HK-2 (cell line): ENCODE data around the gene GGN.
"Not testable (repeated sequence)": the region's sequence is repeated elsewhere in the genome, so short reads cannot be mapped to it uniquely, and the experiment has no call there.

Experiments used
- DNase-seq: peaks from one replicate; pipeline ENCODE4 v3.0.0-alpha.2; 2018; ENCODE audit not compliant: unreplicated experiment

The GGN gene

GRCh38 chr19:38411041-38411712 is 23.3 kb upstream of the GGN start:
- DNase-seq, result no peak

- not testable (repeated sequence) for DNase-seq
Observed at GRCh38 chr19:38410407-38410806, 22.6 kb upstream of the GGN start.

DNA sequence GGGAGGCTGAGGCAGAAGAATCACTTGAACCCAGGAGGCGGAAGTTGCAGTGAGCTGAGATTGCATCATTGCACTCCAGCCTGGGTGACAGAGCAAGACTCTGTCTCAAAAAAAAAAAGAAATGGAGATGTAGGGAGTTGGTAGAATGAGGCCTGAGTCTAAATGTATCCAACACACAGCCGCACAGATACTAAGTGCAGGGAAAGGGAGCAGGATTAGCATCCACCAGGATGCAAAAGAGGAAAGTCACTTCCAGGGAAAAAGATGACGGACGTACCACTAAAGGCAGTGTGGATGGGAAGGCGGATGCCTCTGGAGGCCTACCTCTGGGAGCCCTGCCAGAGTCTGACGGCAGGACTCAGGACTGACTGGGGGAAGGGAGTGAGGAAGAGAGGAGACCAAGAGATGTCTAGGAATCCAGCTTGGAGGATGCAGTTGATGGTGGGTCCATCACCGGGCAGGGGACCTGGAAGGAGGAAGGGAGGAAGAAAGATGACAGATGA is 21.8 kb upstream of the GGN start:
- no peak for DNase-seq

- no peak for DNase-seq
Observed at GRCh38 chr19:38405276-38405675, 17.4 kb upstream of the GGN start.

DNA sequence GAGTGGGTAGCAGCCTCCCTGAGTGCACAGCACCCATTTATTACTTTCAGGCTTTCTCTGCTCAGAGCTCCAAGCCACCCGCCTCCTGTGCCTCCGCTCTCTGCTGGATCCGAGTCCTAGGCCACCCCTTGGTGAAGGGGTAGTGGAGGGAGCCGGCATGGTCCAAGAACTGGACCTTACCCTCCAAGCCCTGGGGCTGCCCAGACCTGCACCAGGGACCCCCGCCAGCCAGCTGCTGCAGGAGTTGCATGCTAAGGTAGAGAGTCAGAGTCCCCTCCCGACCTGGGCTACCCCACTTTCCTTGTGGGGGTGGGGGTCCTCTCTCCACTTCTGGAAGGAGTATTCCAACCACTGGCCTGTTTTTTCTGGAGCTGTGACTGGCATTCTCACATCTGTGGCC is 17.0 kb upstream of the GGN start:
- no peak for DNase-seq

DNA sequence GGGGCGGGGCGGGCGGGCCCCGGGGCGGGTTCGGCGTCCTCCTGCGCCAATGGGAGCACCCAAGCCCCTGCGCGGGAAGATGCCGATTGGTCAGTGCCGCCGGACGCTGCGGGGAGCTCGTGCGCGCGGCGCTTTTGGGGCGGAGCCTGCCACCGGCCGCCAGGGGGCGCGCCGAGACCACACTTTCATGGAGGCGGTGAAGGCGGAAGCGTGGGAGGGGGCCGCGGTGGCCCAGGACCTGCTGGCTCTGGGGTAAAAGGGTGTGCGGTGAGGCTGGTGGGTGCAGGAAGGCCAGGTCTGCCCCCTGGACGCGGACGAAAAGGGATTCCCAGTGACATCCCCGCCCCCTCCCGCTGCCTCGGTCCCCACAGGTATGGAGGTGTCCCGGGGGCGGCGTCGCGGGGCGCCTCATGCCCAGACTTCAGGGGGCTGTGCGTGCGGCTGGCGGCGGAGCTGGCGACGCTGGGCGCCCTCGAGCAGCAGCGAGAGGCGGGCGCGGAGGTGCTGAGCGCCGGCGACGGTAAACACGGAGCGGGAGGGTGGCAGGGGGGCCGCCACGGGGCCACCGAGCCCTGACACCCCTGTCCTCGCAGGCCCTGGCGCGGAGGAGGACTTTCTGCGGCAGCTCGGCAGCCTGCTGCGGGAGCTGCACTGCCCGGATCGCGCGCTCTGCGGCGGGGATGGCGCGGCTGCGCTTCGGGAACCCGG is 15.3 kb upstream of the GGN start, which contains the start of gene FAM98C:
Gene FAM98C, plus strand, starts transcription at position 127 of the 708 bp plus-strand sequence. Its CDS starts 61 bp downstream, at position 188.
- peak; percentile 99 for DNase-seq

DNA sequence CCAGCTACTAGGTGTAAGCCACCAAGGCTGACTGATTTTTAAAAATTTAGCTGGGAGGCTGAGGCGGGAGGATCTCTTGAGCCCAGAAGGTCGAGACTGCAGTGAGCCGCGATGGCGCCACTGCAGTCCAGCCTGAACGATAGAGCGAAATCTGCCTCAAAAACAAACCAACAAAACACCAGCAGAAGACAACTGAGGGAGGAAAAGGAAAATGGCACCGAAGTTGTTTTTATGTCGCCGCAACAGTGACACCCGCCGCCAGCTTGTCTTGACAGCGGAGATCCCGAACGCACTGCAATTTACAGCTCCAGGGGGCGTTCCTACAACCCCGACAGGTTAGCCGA is 14.8 kb upstream of the GGN start:
- no peak for DNase-seq

GRCh38 chr19:38401148-38401547 is 13.3 kb upstream of the GGN start:
- no peak for DNase-seq

- no peak for DNase-seq
Observed at GRCh38 chr19:38400361-38400760, 12.5 kb upstream of the GGN start.

DNA sequence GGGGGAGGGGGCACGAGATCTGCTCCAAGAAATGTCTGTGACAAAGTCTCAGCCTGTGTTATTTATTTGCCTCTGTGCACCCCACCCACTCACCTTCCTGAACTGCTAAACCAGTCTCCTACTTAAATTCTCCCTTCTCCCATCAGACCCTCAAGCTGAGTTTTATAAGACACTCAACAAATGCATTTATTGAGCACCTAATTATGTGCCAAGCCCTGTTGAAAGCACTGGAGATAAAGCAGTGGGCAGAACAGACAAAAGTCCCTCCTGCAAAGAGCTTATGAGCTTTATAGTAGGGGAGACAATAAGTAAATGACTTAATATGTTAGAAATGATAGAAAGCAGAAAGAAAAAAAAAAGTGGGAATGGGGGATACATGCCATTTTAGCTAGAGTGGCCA is 11.7 kb upstream of the GGN start:
- DNase-seq, result no peak

DNA sequence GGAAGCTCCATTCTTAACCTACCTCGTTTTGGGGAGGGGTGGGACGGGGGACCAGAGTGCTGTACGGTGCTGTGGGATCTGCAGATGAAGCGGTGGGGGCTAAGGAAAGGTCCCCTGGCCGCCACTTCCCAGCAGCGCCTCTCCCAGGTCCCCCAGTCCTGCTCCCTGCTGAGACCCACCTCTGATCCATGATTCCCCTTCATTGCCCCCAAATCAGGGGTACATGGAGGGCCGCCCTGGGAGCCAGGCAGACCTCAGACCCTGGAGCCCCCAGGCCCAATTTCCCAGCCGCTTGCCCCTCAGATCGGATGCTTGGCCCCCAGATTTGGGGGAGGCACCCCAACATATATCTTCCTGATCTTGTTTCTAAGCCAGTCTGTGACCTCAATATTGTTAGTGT is 11.2 kb upstream of the GGN start:
- DNase-seq, result no peak

GRCh38 chr19:38395381-38396114 is 7.7 kb upstream of the GGN start:
- DNase-seq, result no peak

DNA sequence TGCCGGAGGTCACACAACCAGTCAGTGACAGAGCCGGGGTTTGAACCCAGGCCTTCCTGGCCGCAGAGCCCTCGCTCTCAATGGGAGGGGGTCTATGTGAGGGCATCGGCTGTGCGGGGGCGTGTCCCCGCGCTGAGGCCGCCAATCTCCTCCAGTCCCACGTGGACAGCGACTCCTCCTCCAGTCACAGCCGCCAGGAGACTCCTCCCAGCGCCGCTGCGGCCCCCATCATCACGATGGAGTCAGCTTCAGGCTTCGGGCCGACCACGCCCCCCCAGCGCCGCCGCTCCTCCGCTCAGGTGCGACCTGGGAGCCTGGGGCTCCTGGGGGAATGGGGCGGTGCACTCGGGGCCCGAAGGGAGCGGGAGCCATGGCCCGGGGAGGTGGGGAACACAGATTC is 6.7 kb upstream of the GGN start:
- DNase-seq, result no peak

- peak; percentile 33 for DNase-seq
Observed at GRCh38 chr19:38392707-38393308, 5.0 kb upstream of the GGN start.

DNA sequence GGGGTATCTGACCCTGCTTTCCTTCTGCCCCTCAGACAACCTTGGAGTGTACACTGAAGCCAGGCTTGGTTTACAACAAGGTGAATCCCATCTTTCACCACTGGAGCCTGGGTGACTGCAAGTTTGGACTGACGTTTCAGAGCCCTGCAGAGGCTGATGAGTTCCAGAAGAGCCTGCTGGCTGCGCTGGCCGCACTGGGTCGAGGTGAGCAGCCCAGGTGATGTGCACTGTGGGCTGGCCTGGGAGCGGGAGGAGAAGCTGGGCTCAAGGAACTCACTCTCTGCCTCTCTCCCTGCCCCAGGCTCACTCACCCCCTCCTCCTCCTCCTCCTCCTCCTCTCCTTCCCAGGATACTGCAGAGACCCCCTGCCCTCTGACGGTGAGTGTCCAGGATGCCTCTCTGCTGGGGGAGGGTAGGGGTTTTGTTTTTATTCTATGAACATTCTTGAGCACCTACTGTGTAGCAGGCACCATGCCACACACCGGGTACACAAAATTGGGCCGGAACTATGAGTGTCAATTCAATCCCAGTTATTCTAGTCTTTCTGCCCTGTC is 4.2 kb upstream of the GGN start:
- no peak for DNase-seq

DNA sequence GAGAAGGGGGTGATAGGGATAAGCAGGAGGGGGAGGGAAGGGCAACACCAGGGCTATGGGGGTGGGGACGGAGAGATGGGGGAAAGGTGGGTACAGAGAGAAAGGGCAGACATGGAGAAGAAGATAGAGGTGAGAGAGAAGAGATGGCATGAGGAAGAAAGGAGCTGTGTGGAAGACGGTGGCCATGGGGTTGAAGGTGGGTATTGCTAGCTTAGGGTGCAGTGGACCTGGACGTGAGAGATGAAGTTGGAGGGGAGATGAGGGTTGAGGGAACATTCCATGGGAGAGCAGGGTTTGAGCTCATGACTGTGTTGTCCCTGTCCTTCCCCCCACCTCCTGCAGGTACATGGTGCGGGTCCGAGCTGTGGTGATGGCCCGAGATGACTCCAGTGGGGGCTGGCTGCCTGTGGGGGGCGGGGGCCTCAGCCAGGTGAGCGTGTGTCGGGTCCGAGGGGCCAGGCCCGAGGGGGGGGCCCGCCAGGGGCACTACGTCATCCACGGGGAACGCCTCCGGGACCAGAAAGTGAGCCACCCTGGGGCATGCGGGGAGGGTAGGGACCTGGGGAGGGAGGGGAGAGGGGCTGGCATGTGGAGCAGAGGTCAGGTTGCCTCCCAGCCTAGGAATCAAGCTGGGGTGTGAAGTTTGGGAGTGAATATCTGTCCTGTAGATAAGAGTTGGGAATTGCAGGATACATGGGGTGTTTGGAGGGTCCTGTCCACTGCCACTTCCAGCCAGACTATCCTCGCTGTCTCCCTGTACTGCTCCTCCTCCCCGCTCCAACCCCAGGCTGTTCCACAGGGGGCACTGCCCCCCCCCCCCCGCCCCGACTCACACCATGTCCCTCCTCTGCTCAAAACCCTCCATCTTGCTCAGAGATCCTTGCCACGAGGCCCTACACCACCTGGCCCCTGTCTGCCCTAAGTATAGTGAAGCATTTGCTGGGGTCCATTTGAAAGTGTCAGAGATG is 2.4 kb upstream of the GGN start:
- DNase-seq, result no peak

DNA sequence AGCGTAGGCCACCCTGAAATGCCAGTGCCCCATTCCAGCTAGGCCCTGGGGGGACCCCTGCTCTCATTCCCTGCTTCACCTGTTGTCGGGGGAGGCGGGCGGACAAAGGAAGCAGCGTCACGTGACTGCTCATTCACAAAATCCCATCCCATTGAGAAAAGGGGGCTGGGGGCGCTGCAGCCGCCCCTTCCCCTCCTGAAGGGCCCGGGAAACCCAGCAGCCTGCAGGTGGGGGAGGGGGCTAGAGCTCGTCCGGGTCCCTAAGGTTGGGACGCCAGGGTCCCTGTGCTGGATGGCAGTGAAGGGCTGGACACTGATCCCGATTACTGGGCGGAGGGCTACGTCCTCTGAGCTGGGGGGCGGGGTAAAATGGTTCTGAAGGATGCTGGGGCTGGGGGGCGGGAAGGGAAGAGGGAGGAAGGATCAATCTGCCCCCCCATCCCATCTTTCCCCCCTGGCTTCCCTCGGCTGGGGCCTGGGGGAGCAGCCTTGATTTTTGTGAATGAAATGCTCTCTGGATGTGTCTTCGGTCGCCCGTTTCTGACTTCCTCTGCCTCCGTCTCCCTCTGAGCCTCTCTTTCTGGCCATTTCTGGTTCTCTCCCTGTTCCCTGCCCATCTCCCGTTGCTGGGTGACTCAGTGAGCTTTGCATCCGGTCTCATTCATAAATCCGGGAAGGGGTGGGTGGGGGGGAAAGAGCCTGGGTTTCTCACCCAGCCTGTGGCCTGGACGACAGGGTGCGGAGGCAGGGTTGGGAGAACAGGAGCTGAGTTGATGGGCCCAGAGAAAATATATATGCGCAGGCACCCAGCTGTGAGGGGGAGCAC is 1.5 kb upstream of the GGN start:
- DNase-seq, result peak; percentile 68

DNA sequence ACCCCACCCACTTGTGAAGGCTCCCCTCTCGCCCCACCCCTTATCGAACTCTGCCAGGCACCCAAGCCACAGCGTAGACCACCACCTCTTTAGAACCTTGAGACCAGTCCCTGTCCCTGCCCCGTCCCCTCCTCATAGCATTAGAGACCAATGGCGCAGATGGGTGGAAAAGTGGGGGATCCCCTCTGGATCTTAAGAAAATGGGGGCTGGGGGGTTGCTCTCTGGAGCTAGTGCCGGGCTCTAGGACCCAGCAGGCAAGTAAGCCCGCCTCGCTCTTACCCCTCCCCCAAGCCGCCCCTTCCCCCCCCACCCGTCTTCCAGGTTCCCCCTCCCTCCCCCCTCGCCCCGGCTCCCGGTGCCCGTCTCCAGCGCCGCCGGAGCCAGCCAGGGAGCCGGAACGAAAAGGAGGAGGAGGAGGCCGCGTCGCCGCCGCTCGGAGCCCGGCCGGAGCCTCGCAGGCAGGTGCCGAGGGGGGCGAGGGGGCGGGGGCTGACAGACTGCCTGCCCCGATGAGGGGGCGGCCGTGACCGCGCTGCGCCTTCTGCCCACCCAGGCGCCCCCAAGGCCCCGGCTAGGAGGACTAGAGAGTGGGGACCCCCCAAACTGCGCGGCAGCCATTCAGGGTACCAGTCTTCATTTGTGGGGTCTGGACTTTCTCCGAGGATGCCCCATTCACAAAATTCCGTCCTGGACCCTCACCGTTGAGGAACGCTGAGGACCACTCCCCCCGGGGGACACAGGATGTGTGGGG is 691 bp upstream of the GGN start, which contains the start of gene SPRED3:
Gene SPRED3, plus strand, starts transcription at position 349 of the 752 bp plus-strand sequence. CDS start 1,606 bp downstream, outside the sequence.
- no peak for DNase-seq

DNA sequence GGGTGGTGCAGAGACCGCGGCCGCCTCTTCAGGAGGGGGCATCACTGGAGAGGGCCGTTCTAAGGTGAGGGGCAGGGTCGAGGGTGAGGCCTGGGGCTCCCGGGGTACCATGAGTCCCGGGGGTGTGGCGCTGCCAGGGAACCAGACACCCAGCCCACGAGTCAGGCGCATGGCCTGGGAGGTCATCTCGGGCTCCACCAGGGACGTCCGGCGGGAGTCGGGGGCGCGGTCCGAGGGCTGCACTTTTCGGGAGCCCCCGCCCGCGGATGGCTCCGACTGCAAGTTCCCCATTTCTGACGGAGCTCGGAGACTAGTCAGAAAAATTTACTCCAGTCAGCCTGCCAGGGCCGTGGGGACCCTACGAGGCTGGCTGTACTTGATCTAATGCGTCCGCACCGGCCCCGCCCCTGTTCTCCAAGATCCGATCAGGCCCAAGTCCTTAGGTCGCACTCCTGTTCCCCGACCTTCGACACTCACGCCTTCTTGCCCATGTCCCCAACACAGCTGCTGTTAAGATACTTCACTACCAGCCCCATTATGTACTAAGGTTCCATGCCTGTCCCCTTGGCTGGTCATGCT is 774 bp downstream of the GGN start:
- DNase-seq, result no peak
